PC-9 (cell line): ENCODE data around the gene GID8. TPM values are rescaled to one million over a fixed set of nuclear protein-coding genes. Genes with fewer than 3 reads are reported as not detected.

Source experiments
- BruUV-seq: library from RNA; stranded (reverse); fragments of 400-500 nt; replicated peaks from 2 replicates; lab custom pipeline; 2021; lab: Mats Ljungman, UMichigan
- CTCF ChIA-PET: fragments of 300-600 bp; sonication (Branson Sonifier 250); formaldehyde crosslinking; loops from one replicate; lab custom pipeline; 2022; ENCODE audit warnings: antibody characterized with exemption; lab: Charles Lee
- POLR2A ChIA-PET: fragments of 300-600 bp; sonication (Branson Sonifier 250); formaldehyde crosslinking; loops from one replicate; lab custom pipeline; 2022; ENCODE audit warnings: antibody characterized with exemption; ENCODE audit not compliant: unreplicated experiment; lab: Charles Lee
- DNase-seq, 2 experiments: peaks; one replicate each; pipeline versions ENCODE4 v3.0.0 to v3.0.0-alpha.2; 2015 to 2022; ENCODE audit warnings: mixed read lengths in 1 of 2
- H2AFZ ChIP-seq: fragments of 200-600 bp; sonication (generic); 2 replicates; pipeline ENCODE4 v1.8.1; 2017; ENCODE audit warnings: antibody characterized with exemption
- H3F3A ChIP-seq: fragments of 200-600 bp; sonication (generic); 2 replicates; pipeline ENCODE4 v1.8.1; 2017; ENCODE audit warnings: antibody characterized with exemption, mild to moderate bottlenecking, low read depth; ENCODE audit not compliant: insufficient read depth
- H3K27ac ChIP-seq: fragments of 200-600 bp; sonication (generic); 2 replicates; pipeline ENCODE4 v1.6.1; 2016; ENCODE audit warnings: mixed run types
- H3K27me3 ChIP-seq: fragments of 200-600 bp; sonication (generic); 2 replicates; pipeline ENCODE4 v1.6.1; 2016; ENCODE audit warnings: low read depth, mixed run types; ENCODE audit not compliant: insufficient read depth
- H3K36me3 ChIP-seq: fragments of 200-600 bp; sonication (generic); 2 replicates; pipeline ENCODE4 v1.6.1; 2016; ENCODE audit warnings: low read depth, mixed run types
- H3K4me1 ChIP-seq: fragments of 200-600 bp; sonication (generic); replicated peaks from 2 replicates; pipeline ENCODE4 v1.6.1; 2016; ENCODE audit warnings: mixed run types; ENCODE audit not compliant: insufficient read depth
- H3K4me2 ChIP-seq: fragments of 200-600 bp; sonication (generic); 2 replicates; pipeline ENCODE4 v1.6.1; 2017; ENCODE audit warnings: mixed run types
- H3K4me3 ChIP-seq: fragments of 200-600 bp; sonication (generic); 2 replicates; pipeline ENCODE4 v1.6.1; 2016; ENCODE audit warnings: mixed run types
- H3K79me2 ChIP-seq: fragments of 200-600 bp; sonication (generic); 2 replicates; pipeline ENCODE4 v1.6.1; 2017; ENCODE audit warnings: low read depth, mixed run types
- H3K9me2 ChIP-seq: fragments of 200-600 bp; sonication (generic); 2 replicates; pipeline ENCODE4 v1.8.1; 2017; ENCODE audit warnings: mild to moderate bottlenecking; ENCODE audit not compliant: insufficient read depth
- H3K9me3 ChIP-seq: fragments of 200-600 bp; sonication (generic); 2 replicates; pipeline ENCODE4 v1.8.1; 2016; ENCODE audit warnings: low read depth; ENCODE audit not compliant: insufficient read depth
- H4K20me1 ChIP-seq: fragments of 200-600 bp; sonication (generic); 2 replicates; pipeline ENCODE4 v1.8.1; 2017; ENCODE audit not compliant: insufficient read depth
- EZH2 ChIP-seq: fragments of 200-600 bp; sonication (generic); IDR thresholded peaks from 2 replicates; pipeline ENCODE4 v1.8.0; 2017; ENCODE audit warnings: antibody characterized with exemption, low read depth
- intact Hi-C: fragments of 100-400 bp; cut with micrococcal nuclease; formaldehyde crosslinking; loops from one replicate; pipeline ENCODE4 v1.10.0; 2022; ENCODE audit not compliant: unreplicated experiment
- total RNA-seq: library from RNA; stranded (reverse); gene quantifications from 2 replicates; pipeline ENCODE4 v1.2.3, GENCODE V29; 2021
- TF ChIP-seq, protein P1 (sequence below): fragments of 200-600 bp; sonication (generic); conservative IDR thresholded peaks from 2 replicates; pipeline ENCODE4 v1.6.1; 2017; ENCODE audit warnings: mixed run types, antibody characterized with exemption, mild to moderate bottlenecking, moderate library complexity

The GID8 gene
- total RNA-seq, 1 experiment from 2014 or later: 45.7 TPM

DNA sequence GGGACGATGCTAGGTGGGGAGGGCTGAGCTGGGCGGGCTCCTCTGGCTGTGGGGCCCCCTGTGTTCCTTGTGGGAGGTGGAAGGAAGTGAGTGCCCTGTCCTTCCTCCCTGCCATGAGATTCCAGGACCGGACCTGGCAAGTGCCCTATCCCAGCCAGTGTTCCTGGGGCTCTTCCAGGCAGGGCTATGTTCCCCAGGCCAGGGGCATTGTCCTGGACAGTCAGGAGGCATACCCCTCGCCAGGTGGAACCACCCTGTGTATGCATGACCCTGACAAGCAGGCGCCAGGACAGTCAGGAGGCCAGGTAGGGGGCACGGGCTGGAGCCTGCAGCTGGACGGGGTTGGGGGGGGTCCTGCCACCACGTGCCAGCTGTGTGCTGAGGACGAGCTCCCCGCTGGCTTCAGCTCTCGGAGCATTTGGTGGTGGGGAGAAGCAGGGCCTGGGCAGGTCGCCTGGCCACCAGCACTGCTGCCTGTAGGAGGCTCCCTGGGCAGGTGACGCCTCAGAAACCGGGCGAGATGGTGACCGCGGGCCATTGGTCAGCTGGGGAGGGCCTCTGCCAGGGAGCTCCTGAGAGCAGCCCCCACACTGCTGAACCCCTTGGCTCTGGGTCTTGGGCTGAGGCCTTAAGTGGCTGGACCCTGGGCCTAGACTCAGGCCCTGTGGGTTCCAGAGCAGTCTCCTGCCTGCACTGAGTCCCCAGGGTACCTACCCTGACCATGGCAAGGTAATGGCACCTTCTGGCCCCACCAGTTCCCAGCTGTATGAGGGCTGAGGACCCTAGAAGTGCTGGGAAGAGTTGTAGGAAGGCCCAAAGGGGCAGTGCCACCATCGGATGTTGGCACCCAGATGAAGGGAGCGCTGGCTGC is 15.3 kb downstream of the GID8 start:
- H3K4me3 ChIP-seq: no peak overlapping the region
- H3K9me3 ChIP-seq: no peaks in the 10 kb centered on the region
- no TSS peak for BruUV-seq
- no peaks in the 10 kb centered on the region for H3K9me2 ChIP-seq
- POLR2A ChIA-PET: no interaction called here
- H3K79me2 ChIP-seq: no peaks in the 10 kb centered on the region
- no peak overlapping the region for H2AFZ ChIP-seq
- H3K4me2 ChIP-seq: no peak overlapping the region
- CTCF ChIA-PET: no interaction called here
- intact Hi-C loops: no loop called here
- no peak for DNase-seq
- no peaks in the 10 kb centered on the region for H3F3A ChIP-seq
- H3K4me1 ChIP-seq: no peaks in the 10 kb centered on the region
- H3K27ac ChIP-seq: no peak overlapping the region
- H4K20me1 ChIP-seq: 0 out of 2 replicates have a peak, but pooled peaks cover 3% of the 10 kb centered on the region
- H3K36me3 ChIP-seq: peaks cover 6% of the 10 kb centered on the region; the same call in 1 of the 2 replicates
- TF ChIP-seq, protein P1, sequence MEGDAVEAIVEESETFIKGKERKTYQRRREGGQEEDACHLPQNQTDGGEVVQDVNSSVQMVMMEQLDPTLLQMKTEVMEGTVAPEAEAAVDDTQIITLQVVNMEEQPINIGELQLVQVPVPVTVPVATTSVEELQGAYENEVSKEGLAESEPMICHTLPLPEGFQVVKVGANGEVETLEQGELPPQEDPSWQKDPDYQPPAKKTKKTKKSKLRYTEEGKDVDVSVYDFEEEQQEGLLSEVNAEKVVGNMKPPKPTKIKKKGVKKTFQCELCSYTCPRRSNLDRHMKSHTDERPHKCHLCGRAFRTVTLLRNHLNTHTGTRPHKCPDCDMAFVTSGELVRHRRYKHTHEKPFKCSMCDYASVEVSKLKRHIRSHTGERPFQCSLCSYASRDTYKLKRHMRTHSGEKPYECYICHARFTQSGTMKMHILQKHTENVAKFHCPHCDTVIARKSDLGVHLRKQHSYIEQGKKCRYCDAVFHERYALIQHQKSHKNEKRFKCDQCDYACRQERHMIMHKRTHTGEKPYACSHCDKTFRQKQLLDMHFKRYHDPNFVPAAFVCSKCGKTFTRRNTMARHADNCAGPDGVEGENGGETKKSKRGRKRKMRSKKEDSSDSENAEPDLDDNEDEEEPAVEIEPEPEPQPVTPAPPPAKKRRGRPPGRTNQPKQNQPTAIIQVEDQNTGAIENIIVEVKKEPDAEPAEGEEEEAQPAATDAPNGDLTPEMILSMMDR: no peak
- TF ChIP-seq EZH2: no peak
- H3K27me3 ChIP-seq: no peaks in the 10 kb centered on the region; the same call in 1 of the 2 replicates

DNA sequence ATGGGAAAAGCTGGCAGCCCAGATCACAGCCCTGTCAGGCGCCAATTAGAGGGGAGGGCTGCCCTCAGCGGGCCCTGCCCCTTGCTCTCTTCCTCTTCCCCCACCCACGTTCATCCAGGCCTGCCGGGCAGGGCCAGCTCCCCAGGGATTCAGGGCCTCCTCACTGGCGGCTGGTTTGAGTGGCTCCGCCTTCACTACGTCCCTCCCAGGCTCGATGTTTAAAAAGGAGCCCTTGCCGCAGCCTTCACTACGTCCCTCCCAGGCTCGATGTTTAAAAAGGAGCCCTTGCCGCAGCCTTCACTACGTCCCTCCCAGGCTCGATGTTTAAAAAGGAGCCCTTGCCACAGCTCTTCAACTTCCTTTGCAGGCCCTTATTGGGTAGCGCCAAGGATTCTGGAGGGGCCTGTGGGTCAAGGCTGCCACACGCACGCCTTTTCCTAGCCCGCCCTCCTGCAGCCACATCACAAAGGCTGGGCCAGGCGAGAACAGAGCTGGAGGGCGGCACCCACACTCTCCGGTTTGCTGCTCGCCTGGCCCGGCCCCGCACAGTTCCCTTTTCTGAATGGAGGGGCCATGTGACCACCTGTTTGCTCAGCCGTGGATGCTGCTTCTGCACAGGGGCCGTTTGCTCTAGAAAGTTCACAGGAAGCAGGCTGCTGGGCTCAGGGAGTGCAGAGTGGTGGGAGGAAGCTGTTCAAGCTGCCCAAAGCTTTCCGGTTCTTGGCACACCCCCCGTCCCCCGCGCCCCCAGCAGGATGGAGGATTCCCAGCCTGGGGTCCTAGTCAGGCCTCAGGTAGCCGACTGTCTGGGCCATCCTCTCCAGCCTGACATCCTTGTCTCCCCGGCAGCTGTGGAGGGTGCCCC is 16.1 kb downstream of the GID8 start:
- no peak overlapping the region for H3K4me2 ChIP-seq
- no peak overlapping the region for H3K4me3 ChIP-seq
- no peak for TF ChIP-seq EZH2
- TF ChIP-seq, protein P1: no peak
- peaks cover 6% of the 10 kb centered on the region; the same call in 1 of the 2 replicates for H4K20me1 ChIP-seq
- H2AFZ ChIP-seq: no peak overlapping the region
- H3K27ac ChIP-seq: no peak overlapping the region
- no peaks in the 10 kb centered on the region for H3K9me2 ChIP-seq
- intact Hi-C loops: no loop called here
- no TSS peak for BruUV-seq
- no peak for DNase-seq
- CTCF ChIA-PET: no interaction called here
- POLR2A ChIA-PET: no interaction called here
- peaks cover 5% of the 10 kb centered on the region; the same call in 1 of the 2 replicates for H3K27me3 ChIP-seq
- H3K79me2 ChIP-seq: no peaks in the 10 kb centered on the region
- no peaks in the 10 kb centered on the region for H3F3A ChIP-seq
- no peaks in the 10 kb centered on the region for H3K4me1 ChIP-seq
- H3K36me3 ChIP-seq: no peaks in the 10 kb centered on the region
- H3K9me3 ChIP-seq: no peaks in the 10 kb centered on the region

DNA sequence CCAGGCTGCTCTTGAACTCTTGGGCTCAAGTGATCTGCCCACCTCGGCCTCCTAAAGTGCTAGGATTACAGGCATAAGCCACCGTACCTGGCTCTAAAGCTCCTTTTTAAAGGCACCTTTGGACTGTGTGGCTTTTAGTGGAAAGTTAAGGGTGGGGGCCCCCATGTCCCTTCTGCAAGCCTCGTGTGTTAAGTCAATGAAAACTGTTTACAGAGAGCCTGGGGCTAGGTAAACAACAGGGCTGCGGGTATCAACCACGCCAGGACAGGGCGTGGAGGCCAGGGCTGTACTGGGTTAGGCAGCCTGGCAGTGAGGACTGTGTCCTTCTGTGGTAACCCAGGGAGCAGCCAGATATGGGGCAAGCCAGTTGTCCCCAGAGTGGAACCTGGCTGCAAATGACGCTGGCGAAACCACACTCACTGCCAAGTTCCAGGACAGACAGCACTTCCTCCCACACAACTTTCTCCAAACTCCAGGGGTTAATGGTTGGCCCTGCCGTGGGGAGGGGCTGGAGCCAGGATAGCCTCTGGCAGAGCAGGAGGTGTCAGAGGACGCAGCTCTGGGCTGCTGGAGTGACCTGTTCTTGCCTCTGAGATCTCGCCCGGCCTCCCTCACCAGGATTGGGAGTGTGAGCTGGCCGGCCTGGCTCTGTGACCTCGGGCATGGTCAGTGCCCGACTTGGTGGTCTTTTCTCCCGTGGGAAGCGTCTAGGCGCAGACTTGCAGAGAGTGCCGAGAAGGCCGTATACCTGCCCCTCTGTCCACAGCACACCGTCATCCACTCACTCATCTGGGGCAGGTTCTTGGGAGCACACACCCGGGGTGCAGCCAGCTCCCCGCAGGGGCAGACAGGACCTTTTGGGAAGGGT is 17.8 kb downstream of the GID8 start:
- POLR2A ChIA-PET: no interaction called here
- intact Hi-C loops: no loop called here
- Histone ChIP-seq H3K9me3 (no peaks in the 10 kb centered on the region), H3K4me3 (no peak overlapping the region), H3F3A (no peaks in the 10 kb centered on the region), H3K4me1 (no peaks in the 10 kb centered on the region), H3K27ac (no peak overlapping the region), H4K20me1 (peaks cover 8% of the 10 kb centered on the region; the same call in 1 of the 2 replicates), H3K4me2 (no peak overlapping the region), H3K36me3 (no peaks in the 10 kb centered on the region), H3K79me2 (no peaks in the 10 kb centered on the region), H3K27me3 (peaks cover 22% of the 10 kb centered on the region), H2AFZ (no peak overlapping the region), H3K9me2 (no peaks in the 10 kb centered on the region)
- CTCF ChIA-PET: no interaction called here
- peak; percentile 33 to 43 for DNase-seq
- BruUV-seq: no TSS peak
- TF ChIP-seq EZH2: no peak
- TF ChIP-seq, protein P1: no peak
